Caki2 (cell line): ENCODE data around the gene LIMA1. TPM values are rescaled to one million over a fixed set of nuclear protein-coding genes. Genes with fewer than 3 reads are reported as not detected.
"Not testable (repeated sequence)": the region's sequence is repeated elsewhere in the genome, so short reads cannot be mapped to it uniquely, and the experiment has no call there.

Source experiments
- DNase-seq: peaks from one replicate; pipeline ENCODE4 v3.0.0-alpha.2; 2015; ENCODE audit warnings: low read depth
- in situ Hi-C: cut with HindIII; loops from 2 replicates; pipeline ENCODE4 v1.10.0; 2016; ENCODE audit warnings: low sequenced_read_pairs, low pct_unique_long_range_greater_than_20kb, mixed read lengths
- total RNA-seq: library from RNA; depleted of rRNA; stranded (reverse); fragments of >200 nt; shearing (Covaris generic); gene quantifications from 2 replicates; pipeline ENCODE4 v1.2.3, GENCODE V29; 2014; ENCODE audit warnings: low replicate concordance

The LIMA1 gene
- total RNA-seq, 1 experiment from 2014 or later, result 22.0 TPM

GRCh38 chr12:50231346-50231745 lies 52.0 kb downstream of the LIMA1 start:
- in situ Hi-C loops, result no loop called here
- DNase-seq, result no peak

- in situ Hi-C loops, result no loop called here
- DNase-seq, result no peak
These were observed 53.1 kb downstream of the LIMA1 start for GRCh38 chr12:50230217-50230616.

GRCh38 chr12:50224026-50224692 lies 59.2 kb downstream of the LIMA1 start:
- in situ Hi-C loops, result no loop called here

GRCh38 chr12:50222275-50222783 lies 61.0 kb downstream of the LIMA1 start:
- in situ Hi-C loops, result no loop called here
- DNase-seq, result peak; percentile 84

More at GRCh38 chr12:50224026-50224692, 59.2 kb downstream of the LIMA1 start:
- DNase-seq, result peak; percentile 82

GRCh38 chr12:50221228-50222008 lies 61.9 kb downstream of the LIMA1 start:
- DNase-seq, result peak; percentile 62
- in situ Hi-C loops, result no loop called here

GRCh38 chr12:50220363-50220995 lies 62.8 kb downstream of the LIMA1 start:
- in situ Hi-C loops, result no loop called here
- no peak for DNase-seq

- in situ Hi-C loops, result no loop called here
- no peak for DNase-seq
These were observed 63.8 kb downstream of the LIMA1 start for GRCh38 chr12:50219544-50219943.

- in situ Hi-C loops, DNase-seq: not testable (repeated sequence)
These were observed 64.3 kb downstream of the LIMA1 start for GRCh38 chr12:50219001-50219400.

GRCh38 chr12:50218386-50218785 lies 64.9 kb downstream of the LIMA1 start:
- peak; percentile 56 for DNase-seq
- in situ Hi-C loops, result no loop called here

GRCh38 chr12:50217202-50217601 lies 66.1 kb downstream of the LIMA1 start:
- in situ Hi-C loops, result no loop called here
- DNase-seq, result no peak

GRCh38 chr12:50215033-50215432 lies 68.3 kb downstream of the LIMA1 start:
- in situ Hi-C loops, result no loop called here
- no peak for DNase-seq

- in situ Hi-C loops, result no loop called here
These were observed 69.3 kb downstream of the LIMA1 start for GRCh38 chr12:50214018-50214417.

GRCh38 chr12:50213439-50213838 lies 69.9 kb downstream of the LIMA1 start:
- in situ Hi-C loops, result no loop called here
- no peak for DNase-seq

More at GRCh38 chr12:50214018-50214417, 69.3 kb downstream of the LIMA1 start:
- DNase-seq, result no peak

GRCh38 chr12:50212071-50212467 lies 71.3 kb downstream of the LIMA1 start:
- DNase-seq, result no peak
- in situ Hi-C loops, result no loop called here

- in situ Hi-C loops, result no loop called here
- no peak for DNase-seq
These were observed 71.8 kb downstream of the LIMA1 start for GRCh38 chr12:50211392-50212070.

- no peak for DNase-seq
- in situ Hi-C loops, result no loop called here
These were observed 75.9 kb downstream of the LIMA1 start for GRCh38 chr12:50207424-50207823.

GRCh38 chr12:50205648-50206047 lies 77.7 kb downstream of the LIMA1 start:
- in situ Hi-C loops, result no loop called here
- DNase-seq, result no peak

GRCh38 chr12:50203691-50204090 lies 79.6 kb downstream of the LIMA1 start:
- no peak for DNase-seq
- in situ Hi-C loops, result no loop called here
